Measurements from ENCODE around the gene SLFN13. TPM values are rescaled to one million over a fixed set of nuclear protein-coding genes. Genes with fewer than 3 reads are reported as not detected.

SLFN13 gene
- total and polyA plus RNA-seq, 9 of the 15 experiments (the other 6 are each of a cell fraction or from before 2014, with no cell fraction given) = 0.04 to 0.49 (median 0.17) TPM

GRCh38 chr17:35476283-35476820, 27.8 kb upstream of the SLFN13 start (continued):
- TF ChIP-seq CTCFL (IDR thresholded peaks at IDR 0.05; ENCODE audit: borderline replicate concordance, insufficient read depth, low read depth, low read length, poor library complexity, severe bottlenecking) (no peak), ZZZ3 (IDR thresholded peaks at IDR 0.05) (no peak), ZMIZ1 (IDR thresholded peaks at IDR 0.05; ENCODE audit: low read depth in 2 of 2, low read length in 2 of 2) (no peak), SRSF9 (IDR thresholded peaks at IDR 0.05; ENCODE audit: borderline replicate concordance, low read depth, low read length) (no peak), ZNF175 (CRISPR knock-in tag; IDR thresholded peaks at IDR 0.05; ENCODE audit: low read depth) (no peak), BCL6 (CRISPR knock-in tag; IDR thresholded peaks at IDR 0.05) (no peak), NFYB (IDR thresholded peaks at IDR 0.05; ENCODE audit: extremely low read depth, insufficient read length) (no peak), ERF (CRISPR knock-in tag; IDR thresholded peaks at IDR 0.05) (no peak), ZNF75A (CRISPR knock-in tag; IDR thresholded peaks at IDR 0.05) (no peak), HDAC1 (IDR thresholded peaks at IDR 0.05) (no peak), TEAD2 (tag; IDR thresholded peaks at IDR 0.05) (no peak), ZKSCAN1 (IDR thresholded peaks at IDR 0.05; ENCODE audit: low read depth, low read length) (no peak)

Measured in K562 (cell line).